Retina (tissue), 1 donor: ENCODE data around the gene ELP4.
A peak's percentile ranks its signal among the peaks of the same experiment; 100 is the strongest.
"Not testable (repeated sequence)": the region's sequence is repeated elsewhere in the genome, so short reads cannot be mapped to it uniquely, and the experiment has no call there.

ENCODE experiments used
- DNase-seq: peaks from one replicate; pipeline ENCODE4 v3.0.0-alpha.2; 2016

ELP4 gene

GRCh38 chr11:31714840-31715239 lies 205.3 kb downstream of the ELP4 start:
- DNase-seq: no peak

GRCh38 chr11:31720225-31720624 lies 210.7 kb downstream of the ELP4 start:
- no peak for DNase-seq

DNA sequence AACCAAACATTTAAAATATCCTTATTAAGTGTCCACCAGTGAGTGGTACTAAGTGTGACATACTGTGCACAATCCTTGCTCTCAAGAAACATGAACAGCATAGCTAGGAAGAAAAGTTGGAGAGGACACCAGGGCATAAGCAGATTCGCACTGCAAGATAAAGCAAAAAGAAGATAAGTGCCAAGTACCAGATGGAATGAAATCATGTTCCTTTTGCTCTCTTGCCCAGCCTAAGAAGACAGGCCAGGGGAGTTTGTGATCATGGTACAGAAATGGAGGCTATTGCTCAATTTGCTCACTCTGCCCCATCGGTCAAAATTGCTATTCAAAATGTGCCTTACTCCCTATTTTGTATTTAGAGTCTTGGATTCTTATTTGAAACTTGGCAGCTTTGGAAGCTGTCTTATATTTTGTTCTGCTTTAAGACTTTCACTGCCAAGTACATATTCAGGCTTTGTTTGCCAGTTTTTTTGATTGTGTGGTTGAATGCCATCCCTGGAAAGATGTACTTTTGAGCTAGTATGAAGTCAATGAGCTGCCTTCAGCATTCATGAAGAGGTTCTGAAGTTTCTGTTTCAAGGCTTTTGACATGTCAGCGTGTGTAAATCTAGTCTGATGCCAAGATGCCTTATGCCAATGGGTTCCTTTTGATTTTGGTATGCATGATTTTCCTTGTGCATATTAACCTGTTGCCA lies 211.3 kb downstream of the ELP4 start:
- DNase-seq: no peak

GRCh38 chr11:31722754-31723153 lies 213.2 kb downstream of the ELP4 start:
- no peak for DNase-seq

DNA sequence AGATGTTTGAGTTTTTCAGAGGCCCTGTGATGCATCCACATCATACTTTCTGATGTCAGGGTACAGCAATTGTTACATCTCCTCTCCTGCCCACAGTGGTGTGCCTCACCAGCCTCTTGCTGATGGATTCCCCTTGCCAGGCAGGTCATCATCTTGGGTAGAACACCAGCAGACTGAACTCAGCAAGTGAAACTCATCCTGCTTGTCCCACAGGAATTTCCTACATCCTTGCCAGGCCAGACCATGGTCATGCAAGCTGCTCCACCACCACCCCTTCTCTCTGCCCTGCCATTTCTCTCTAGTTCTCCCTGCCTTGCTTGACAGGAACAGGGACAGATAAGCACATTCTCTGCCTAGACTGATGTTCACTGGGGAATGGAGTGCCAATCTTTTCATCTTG lies 215.6 kb downstream of the ELP4 start:
- no peak for DNase-seq

DNA sequence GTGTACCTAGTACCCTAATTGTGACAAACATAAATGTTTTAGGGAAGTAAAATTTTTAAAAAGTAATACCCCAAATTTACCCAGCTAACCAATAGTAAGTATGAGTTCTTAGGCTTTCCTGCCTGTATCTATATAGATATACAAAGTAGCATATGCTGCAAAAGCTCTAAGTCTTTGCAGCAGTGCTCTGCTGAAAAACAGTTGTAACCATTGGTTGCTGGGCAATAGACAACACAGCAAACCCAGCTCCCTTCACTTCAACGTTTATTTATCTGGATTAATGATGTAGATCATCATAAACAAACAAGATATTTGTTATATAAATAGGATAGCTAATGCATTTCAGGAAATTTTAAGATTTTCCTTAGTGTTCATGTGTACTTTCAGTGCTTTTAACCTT lies 218.9 kb downstream of the ELP4 start:
- no peak for DNase-seq

DNA sequence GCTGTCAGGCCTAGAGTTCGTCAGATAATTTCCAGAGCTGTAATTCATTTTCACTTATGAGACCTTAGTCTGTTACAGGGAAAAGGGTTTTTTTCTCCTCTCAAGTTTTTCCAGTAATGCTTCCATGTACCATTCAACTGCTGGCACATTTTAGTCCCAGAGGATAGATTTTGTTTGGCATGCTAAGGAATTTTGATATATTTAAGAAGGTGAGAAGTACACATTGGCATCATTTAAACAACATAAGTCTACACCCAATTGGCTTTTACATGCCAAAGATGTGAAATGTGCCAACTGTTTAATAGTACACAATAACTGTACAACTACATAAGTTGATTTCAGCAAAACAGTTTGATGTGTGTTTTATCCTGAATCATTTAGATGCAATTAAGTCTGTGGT lies 230.6 kb downstream of the ELP4 start:
- DNase-seq: no peak

DNA sequence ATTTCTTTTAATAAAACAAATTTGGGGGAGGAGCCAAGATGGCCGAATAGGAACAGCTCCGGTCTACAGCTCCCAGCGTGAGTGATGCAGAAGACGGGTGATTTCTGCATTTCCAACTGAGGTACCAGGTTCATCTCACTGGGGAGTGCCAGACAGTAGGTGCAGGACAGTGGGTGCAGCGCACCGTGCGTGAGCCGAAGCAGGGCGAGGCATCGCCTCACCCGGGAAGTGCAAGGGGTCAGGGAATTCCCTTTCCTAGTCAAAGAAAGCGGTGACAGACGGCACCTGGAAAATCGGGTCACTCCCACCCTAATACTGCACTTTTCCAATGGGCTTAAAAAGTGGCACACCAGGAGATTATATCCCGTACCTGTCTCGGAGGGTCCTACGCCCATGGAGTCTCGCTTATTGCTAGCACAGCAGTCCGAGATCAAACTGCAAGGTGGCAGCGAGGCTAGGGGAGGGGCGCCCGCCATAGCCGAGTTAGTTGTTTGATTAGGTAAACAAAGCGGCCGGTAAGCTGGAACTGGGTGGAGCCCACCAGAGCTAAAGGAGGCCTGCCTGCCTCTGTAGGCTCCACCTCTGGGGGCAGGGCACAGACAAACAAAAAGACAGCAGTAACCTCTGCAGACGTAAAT lies 231.3 kb downstream of the ELP4 start:
- DNase-seq: not testable (repeated sequence)

GRCh38 chr11:31747581-31747980 lies 238.0 kb downstream of the ELP4 start:
- DNase-seq: no peak

- no peak for DNase-seq
These were observed 247.8 kb downstream of the ELP4 start for GRCh38 chr11:31757260-31757835.

- no peak for DNase-seq
These were observed 252.1 kb downstream of the ELP4 start for GRCh38 chr11:31761636-31762035.

DNA sequence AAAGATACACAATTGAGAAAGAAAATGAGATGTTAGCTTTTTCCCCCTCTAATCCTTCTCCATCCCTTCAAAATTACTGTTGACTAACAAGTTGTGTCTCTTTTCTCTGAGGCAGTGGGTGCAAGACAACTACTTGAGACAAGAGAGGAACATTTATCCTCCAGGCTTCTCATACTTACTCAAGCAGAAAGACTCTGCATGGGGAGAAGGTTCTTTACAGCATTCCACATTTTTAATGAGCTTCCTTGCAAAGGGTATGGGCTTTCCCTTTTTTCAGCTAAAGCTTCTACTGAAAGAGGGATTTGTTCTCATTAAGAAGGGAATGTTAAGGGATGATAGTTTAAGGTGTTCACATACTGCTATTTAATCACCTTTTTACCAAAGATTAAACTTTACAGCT lies 253.7 kb downstream of the ELP4 start:
- no peak for DNase-seq

GRCh38 chr11:31764261-31764660 lies 254.7 kb downstream of the ELP4 start:
- no peak for DNase-seq

- no peak for DNase-seq
These were observed 255.2 kb downstream of the ELP4 start for GRCh38 chr11:31764766-31765165.

- DNase-seq: no peak
These were observed 257.5 kb downstream of the ELP4 start for GRCh38 chr11:31767066-31767465.

- DNase-seq: no peak
These were observed 258.1 kb downstream of the ELP4 start for GRCh38 chr11:31767685-31768084.

DNA sequence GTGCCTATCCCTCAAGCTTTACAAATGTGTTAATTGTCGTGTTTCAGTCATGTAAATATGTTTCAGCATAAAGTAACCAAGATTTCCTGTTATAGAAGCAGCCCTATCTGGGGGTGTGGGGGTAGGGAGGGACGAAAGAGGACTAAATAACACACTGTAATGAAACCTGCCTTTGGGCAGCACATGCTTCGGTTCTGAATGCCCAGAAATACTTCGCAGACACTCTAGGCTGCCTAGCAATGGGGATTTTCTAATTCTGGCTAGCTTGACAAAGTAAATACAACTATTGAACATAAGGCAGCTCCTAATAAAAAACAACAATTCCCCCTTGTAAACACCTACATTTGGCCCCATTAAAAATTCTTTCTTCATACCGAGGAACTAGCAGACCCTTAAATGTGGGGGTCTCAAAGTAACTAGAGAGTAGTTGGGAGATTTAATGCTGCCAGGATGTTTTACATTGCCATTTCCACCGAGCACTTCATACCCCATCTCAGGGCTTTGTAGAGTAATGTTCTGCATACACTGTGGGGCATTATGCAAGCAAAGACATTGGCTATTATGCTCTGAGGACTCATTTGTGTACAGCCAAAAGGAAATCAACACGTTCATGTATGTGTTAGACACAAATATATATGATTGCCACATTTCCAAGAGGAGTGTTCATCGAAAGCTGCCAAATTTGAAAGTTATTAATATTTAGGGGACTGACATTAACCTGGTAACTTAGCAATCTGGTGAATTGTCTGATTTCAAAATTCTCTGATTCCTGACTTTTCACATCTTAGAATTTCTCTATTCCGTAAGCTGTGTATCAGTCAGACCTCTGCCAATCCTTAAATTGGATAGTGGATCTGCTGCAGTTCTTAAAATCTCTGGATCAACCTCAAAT lies 259.4 kb downstream of the ELP4 start:
- no peak for DNase-seq

GRCh38 chr11:31770011-31770700 lies 260.6 kb downstream of the ELP4 start:
- DNase-seq: no peak

DNA sequence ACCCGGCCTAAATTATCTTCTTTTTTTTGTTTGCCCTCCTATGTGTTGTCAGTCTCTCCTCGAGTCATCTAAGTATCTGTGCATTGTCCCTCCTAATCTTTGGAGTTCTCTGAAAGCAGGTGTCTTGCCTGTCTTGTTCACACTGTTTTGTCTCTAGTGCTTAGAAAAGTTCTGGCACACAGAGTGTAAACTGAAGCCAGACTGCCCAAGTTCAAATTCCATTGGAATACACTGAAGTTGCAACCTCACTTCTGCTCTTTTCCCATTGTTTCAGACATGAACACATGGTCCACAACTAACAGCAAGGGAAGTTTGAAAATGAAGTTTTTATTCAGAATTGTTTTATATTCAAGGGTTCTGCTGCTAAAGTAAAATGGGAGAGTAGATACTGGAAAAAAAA lies 262.8 kb downstream of the ELP4 start:
- no peak for DNase-seq

DNA sequence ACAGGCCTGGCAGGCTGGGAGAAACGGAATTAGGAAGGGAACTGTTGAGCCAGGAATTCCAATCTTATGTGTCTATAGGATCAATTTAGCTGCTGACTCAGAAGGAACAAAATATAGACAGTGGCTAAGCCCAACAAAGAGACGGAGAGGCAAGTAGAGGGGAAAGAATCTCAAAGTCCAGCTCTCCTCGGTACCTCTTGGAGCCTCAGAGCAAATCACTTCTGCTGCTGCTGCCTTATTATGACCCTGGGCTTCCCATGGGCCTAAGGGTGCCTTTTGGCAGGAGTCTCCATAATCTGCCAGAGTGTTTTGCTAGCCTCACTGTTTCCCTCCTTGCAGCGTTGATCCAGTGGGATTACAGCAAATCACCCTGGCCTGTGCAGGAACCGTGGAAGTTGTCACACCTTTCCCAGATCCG lies 269.8 kb downstream of the ELP4 start:
- DNase-seq: peak; percentile 60

DNA sequence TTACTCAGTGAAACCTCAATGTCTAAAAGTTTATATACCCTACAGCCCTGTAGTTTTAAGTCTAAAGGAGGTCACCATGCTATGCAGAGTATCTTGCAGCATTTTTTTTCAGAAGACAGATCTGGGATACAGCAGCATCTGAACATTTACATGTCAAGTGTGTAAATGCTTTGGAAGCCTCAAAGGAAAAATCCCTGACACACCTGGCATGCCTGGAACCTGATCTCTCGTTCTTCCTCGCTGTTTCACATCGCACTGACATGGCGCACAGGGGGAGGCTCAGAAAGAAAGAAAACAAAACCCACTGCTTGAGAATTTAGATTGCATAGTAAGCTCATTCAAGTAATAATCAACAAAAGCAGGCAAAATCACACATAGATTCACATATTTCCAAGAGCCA lies 270.5 kb downstream of the ELP4 start:
- DNase-seq: peak; percentile 38

GRCh38 chr11:31780480-31780971 lies 271.0 kb downstream of the ELP4 start:
- peak; percentile 40 for DNase-seq

GRCh38 chr11:31782257-31782656 lies 272.7 kb downstream of the ELP4 start:
- DNase-seq: peak; percentile 15
